Amniotic epithelial cell (primary cell): ENCODE measurements around the gene SIGLEC10.
"Not testable (repeated sequence)": the region's sequence is repeated elsewhere in the genome, so short reads cannot be mapped to it uniquely, and the experiment has no call there.

Source experiments
- DNase-seq: peaks from one replicate; pipeline ENCODE4 v3.0.0-alpha.2; 2010; ENCODE audit warnings: low read depth

Gene SIGLEC10

DNA sequence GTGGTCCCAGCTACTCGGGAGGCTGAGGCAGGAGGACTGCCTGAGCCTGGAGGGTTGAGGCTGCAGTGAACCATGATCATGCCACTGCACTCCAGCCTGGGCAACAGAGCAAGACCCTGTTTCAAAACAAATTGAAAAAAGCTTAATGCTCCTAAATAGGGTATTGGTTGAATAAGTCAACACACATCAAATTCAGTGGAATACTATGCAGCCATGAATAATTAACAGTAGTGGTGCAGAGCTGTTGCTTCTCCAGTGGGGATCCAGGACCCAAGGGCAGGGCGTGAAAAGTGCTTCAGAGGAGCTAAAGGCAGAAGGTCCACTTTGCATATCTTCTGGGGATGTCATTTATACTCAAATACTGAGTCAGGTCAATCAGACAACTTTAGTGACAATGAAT is 22.6 kb upstream of the SIGLEC10 start:
- no peak for DNase-seq

DNA sequence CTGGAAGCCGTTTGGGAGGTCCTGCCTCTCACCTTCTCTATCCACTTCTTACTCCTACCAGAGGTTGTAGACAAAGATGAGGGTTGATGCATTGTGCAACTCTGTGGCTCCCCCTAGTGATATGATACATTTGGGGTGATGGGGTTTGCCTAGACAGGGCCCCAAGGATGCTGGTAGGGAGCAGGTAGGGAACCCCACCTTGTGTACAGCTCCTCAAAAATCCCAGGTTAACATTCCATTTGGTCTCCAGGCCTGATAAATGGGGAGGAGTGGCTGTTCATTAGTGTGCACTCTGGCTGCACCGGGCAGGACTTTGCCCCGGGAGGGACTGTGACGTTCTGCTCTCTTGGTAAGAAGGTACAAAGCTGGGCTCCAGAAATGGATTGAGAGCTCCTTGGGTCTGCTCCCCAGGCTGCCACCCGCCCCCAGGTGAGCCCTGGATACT is 21.6 kb upstream of the SIGLEC10 start:
- DNase-seq, result no peak

- no peak for DNase-seq
These were observed 17.0 kb upstream of the SIGLEC10 start for GRCh38 chr19:51434456-51434855.

DNA sequence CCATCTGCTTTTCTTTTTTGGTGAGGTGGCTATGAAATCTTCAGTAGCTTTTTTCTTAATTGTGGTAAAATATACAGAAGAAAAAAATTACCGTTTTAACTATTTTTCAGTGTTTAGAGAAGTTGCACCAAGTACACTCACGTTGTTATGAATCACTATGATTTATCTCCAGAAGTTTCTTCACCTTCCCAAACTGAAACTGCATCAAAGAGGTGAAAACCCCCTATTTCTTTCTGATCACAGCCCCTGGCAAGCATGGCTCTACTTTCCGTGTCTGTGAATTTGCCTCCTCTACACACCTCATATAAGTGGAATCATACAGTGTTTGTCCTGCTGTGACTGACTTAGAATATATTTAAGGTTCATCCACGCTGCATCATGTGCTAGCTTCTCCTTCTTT is 15.6 kb upstream of the SIGLEC10 start:
- DNase-seq, result no peak

DNA sequence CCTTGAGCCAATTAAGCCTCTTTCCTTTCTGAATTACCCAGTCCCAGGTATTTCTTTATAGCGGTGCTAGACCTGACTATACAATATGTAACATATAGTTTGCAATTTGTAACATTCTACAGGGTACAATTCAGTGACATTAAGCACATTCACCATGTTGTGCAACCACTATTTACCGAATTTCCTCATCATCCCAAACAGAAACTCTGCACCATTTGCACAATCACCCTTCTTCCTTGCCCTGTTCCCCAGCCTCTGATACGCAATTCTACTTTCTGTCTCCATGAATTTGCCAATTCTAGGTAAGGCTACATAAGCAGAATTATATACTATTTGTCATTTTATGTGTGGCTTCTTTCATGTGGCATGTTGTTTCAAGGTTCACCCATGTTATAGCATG is 13.7 kb upstream of the SIGLEC10 start:
- no peak for DNase-seq

- no peak for DNase-seq
These were observed 12.8 kb upstream of the SIGLEC10 start for GRCh38 chr19:51430221-51430620.

GRCh38 chr19:51427201-51427600 is 9.8 kb upstream of the SIGLEC10 start:
- DNase-seq, result no peak

DNA sequence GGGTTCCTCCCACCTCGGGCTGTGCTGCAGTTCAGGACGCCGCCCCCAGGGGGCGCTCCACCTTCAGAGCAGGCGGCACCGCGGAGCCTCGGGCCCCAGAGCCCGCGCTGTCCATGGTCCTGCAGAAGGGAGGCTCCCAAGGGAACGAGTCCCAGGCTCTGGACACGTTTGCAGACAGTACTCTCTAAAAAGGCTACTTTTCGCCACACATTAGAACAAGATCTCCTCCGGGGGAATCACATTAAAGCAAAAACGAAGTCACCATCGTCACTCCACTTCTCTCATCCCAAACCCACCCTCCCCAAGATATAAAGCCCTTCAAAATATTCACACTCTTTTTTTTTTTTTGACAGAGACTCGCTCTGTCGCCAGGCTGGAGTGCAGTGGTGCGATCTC is 4.6 kb upstream of the SIGLEC10 start:
- DNase-seq, result peak; percentile 48

- no peak for DNase-seq
These were observed 4.0 kb upstream of the SIGLEC10 start for GRCh38 chr19:51421229-51422052.

- not testable (repeated sequence) for DNase-seq
These were observed 3.1 kb upstream of the SIGLEC10 start for GRCh38 chr19:51420511-51420910.

DNA sequence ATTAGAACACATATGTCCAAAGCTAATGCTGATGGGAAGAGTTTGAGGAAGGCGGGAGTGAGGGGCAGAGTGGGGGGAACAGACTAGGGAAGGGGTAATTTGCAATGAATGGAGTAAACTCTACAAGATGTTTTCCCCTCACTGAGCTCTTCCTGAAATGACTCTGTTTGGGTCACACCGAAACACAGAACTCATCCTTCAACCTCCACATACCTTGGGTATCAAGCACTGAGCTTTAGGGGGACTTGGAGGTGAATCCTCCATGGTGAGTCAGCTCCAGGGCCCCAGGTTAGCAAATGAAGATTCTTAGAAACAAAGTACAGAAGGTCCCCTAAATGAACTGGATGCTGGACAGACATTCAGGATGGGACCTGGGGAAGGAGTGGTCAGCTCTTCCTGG is 1.3 kb upstream of the SIGLEC10 start:
- no peak for DNase-seq

- no peak for DNase-seq
These were observed 342 bp upstream of the SIGLEC10 start for GRCh38 chr19:51417810-51418157.

DNA sequence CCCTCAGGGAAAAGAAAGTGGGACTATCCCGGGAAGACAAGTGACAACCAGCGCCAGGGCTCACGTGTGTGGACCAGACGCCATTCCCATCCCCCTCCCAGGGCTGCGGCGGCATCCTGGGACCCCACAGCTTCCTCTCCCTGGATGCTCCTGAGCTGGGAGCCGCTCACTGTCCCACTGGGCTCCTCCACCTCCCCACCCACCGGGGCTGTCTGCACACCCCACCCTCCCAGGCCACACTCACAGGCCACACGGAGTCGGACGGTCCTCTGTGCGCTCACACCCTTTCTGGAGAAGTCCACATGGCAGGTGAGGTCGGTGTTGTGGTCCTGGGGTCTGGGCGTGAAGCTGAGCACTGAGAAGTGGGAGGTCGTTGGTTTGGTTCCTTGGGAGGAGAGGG is 1.0 kb downstream of the SIGLEC10 start:
- not testable (repeated sequence) for DNase-seq

- DNase-seq, result no peak
These were observed 2.3 kb downstream of the SIGLEC10 start for GRCh38 chr19:51415187-51415586.

DNA sequence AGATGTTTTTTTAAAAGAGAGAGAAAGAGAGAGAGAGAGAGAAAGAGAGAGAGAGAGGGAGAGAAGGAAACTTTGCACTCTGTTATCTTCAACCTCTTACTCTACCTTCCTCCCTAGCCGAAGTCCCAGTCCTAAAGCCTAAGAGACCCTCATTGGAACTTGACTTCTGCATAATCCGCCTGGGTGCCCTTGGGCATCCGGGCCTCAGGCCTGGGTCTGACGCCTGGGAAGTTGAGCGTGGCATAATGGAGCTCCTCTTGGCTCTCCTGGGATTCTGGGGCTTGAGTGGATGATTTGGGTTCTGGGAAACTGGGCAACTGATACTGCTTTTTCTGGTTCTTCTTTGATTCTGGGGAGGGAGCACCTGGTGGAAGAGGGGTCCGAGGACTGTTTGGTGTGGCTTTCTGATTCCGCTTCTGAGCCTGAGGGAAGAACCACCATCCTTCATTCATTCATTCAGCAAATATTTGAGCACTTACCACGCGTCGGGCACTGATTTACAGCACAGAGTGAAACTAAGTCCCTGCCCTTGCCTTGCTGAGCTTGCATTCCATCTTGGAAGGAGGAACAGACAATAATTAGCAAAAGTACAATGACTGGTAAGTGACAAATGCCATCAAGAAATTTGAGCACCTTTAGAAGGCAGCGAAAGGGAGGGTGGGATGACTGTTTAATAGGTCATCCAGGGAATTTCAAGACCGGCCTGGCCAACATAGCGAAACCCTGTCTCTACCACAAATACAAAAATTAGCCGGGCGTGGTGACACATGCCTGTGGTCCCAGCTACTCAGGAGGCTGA is 6.3 kb downstream of the SIGLEC10 start:
- no peak for DNase-seq

DNA sequence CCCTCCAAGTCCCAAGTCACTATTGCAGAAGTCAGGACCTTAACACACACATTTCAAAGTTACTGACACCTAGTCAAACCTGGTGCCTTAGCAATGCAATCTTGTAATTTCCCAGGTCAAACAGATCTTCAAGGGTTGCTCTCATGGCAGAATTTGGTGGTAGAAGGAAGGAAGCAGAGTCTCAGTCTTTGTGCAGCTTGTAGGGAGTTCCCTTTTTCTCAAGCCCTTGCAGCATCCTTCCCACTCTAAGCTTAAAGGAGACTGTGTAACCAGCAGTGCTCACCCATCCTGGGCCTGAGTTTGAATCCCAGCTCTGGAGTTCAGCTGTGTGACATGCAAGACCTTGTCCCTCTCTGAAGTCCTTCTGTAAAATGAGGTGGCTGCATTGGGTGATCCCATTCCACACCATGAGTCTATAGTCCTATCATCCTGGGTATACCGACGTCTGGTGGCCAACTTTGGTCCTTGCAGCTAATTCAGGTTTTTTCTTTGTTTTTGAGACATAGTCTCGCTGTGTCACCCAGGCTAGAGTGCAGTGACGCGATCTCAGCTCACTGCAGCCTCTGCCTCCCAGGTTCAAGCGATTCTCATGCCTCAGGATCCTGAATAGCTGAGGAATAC is 9.8 kb downstream of the SIGLEC10 start:
- DNase-seq, result peak; percentile 15

DNA sequence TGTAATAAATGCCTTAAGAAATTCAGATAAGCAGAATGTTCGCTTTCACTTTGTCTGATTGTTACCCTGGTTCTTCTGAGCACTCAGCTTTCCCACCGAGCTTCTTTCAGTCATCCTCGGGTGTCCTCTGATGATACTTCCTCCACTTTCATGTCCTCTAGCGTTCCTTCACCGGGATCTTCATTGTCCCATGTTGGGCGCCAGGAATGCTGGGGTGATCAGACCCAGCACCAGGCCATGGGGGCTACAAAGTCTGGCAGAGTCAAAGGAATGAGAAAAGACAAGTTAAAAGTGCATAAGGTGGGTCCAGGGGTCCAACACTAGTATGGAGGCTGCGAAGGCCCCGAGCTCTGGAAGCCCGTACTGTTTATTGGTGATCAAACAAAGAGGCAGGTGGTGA is 15.3 kb downstream of the SIGLEC10 start:
- DNase-seq, result no peak

GRCh38 chr19:51399936-51400335 is 17.5 kb downstream of the SIGLEC10 start:
- not testable (repeated sequence) for DNase-seq

DNA sequence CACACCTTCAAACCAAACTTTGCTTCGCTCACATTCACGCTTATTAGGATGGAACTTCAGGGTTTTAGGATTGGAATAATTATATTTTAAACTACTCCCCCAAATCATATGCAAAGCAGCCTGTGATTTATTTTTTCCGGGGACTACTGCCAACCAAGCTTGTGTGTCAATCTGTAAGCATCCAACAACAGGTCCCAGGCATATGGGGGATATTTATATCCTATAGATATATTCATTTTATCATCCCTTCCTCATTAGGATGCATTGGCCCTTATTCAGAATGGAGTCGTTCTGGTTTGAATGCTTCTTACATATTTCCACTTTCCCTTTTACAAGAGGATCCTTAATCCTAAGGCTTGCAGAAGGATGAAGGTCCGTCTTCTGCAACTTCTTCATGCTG is 18.2 kb downstream of the SIGLEC10 start:
- no peak for DNase-seq

DNA sequence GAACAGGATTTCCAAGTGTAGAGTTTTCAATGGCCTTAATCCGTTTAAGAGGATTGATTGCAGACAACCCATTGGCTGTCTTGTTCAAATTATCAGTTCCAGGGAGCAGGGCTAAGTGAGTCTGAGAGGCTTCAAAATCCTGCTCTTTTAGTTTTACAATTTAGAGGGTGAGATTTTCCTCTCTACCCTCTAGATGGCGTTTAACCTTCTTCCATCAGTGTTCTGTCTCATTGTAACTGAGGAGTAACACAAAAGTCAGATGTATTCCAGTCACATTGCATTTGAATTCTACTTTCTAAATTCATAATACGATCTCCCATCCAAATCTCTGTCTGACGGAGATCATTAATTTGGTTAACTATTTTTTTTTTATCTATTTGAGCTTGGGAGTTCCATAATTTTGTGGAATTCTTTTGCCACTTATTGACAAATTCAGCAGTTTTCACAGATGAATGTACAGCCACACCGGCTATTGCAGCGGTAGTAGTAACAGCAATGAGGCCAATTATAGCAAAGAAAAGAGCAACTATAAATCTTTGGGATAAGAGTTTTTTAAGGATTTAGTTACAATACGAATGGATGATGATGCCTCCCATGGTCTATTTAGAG is 19.2 kb downstream of the SIGLEC10 start:
- DNase-seq, result peak; percentile 22

- DNase-seq, result not testable (repeated sequence)
These were observed 20.0 kb downstream of the SIGLEC10 start for GRCh38 chr19:51397453-51397852.

DNA sequence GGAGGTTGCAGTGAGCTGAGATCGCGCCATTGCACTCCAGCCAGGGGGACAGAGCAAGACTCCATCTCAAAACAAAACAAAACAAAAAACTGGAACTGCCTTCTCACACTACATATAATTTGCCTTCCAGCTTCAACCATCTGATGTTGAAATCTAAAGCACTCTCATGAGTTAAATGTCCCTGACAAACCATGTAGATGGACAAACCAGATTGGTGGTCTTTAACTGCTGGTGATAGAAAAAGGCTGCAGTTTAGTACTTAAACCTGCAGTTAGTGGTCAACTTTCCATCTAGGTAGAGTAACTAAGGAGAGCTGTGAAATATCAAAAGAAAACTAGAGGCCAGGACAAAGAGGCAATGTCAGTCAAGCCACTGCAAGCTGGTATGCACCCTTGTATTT is 21.3 kb downstream of the SIGLEC10 start:
- no peak for DNase-seq
